Natural killer cell (primary cell): ENCODE results near the gene ACTR3C. TPM values are rescaled to one million over a fixed set of nuclear protein-coding genes. Genes with fewer than 3 reads are reported as not detected.

Experiments used
- ATAC-seq, 3 donors: fragments of 150-1000 bp in 2 of 3; fragments of 200-7000 bp in 1 of 3; cut with Tn5 transposase; 1 replicate in 1 of 3; 2 replicates in 2 of 3; pipeline ENCODE4 v1.10.0; 2021; ENCODE audit warnings: mild to moderate bottlenecking in 2 of 3, moderate library complexity in 2 of 3
- DNase-seq, 2 donors: peaks; one replicate each; pipeline versions ENCODE4 v3.0.0 to v3.0.0-alpha.2; 2013 to 2021; ENCODE audit warnings: mixed read lengths in 1 of 2
- H3K27ac ChIP-seq: one replicate; pipeline ENCODE4 v1.5.1; 2013; ENCODE audit warnings: mild to moderate bottlenecking, low read length
- H3K27me3 ChIP-seq: one replicate; pipeline ENCODE4 v1.6.1; 2013; ENCODE audit warnings: low read length; ENCODE audit not compliant: control insufficient read depth, insufficient read depth
- H3K36me3 ChIP-seq: one replicate; pipeline ENCODE4 v1.6.1; 2013; ENCODE audit warnings: low read length; ENCODE audit not compliant: control insufficient read depth, insufficient read depth
- H3K4me1 ChIP-seq: one replicate; pipeline ENCODE4 v1.6.1; 2013; ENCODE audit warnings: low read length; ENCODE audit not compliant: control insufficient read depth, insufficient read depth
- H3K4me3 ChIP-seq: one replicate; pipeline ENCODE4 v1.5.1; 2013; ENCODE audit warnings: low read length
- H3K9me3 ChIP-seq: one replicate; pipeline ENCODE4 v1.6.1; 2013; ENCODE audit warnings: low read length; ENCODE audit not compliant: control insufficient read depth, insufficient read depth
- H3K27ac Mint-ChIP-seq, 2 donors: one replicate each; pipeline ENCODE4 v1.8.0; 2022; ENCODE audit warnings: mild to moderate bottlenecking in 2 of 2, mixed read lengths in 2 of 2, moderate library complexity in 1 of 2
- H3K27me3 Mint-ChIP-seq, 2 donors: one replicate each; pipeline ENCODE4 v1.8.0; 2022; ENCODE audit warnings: low read depth in 2 of 2, mixed read lengths in 2 of 2
- H3K36me3 Mint-ChIP-seq: one replicate; pipeline ENCODE4 v1.8.0; 2022; ENCODE audit warnings: mixed read lengths
- H3K4me1 Mint-ChIP-seq, 2 donors: one replicate each; pipeline ENCODE4 v1.8.0; 2022; ENCODE audit warnings: mixed read lengths in 2 of 2
- H3K4me3 Mint-ChIP-seq: one replicate; pipeline ENCODE4 v1.8.0; 2022; ENCODE audit warnings: mild to moderate bottlenecking, moderate library complexity, mixed read lengths
- H3K9me3 Mint-ChIP-seq, 2 donors: one replicate each; pipeline ENCODE4 v1.8.0; 2022; ENCODE audit warnings: mixed read lengths in 2 of 2
- WGBS: methylation state at CpG from one replicate; pipeline ENCODE4 v1.1.7; 2013; ENCODE audit warnings: missing lambda C conversion rate; ENCODE audit not compliant: insufficient coverage; 5-methylcytosine and 5-hydroxymethylcytosine counted together
- intact Hi-C: fragments of 100-400 bp; cut with micrococcal nuclease; formaldehyde crosslinking; loops from one replicate; pipeline ENCODE4 v1.14.2; 2022
- total RNA-seq, 4 donors: library from RNA; stranded (reverse); fragments of 120-200 nt in 1 of 4; gene quantifications; one replicate each; pipeline versions ENCODE4 v1.2.3 to v1.2.4, GENCODE V29; 2013 to 2022
- TF ChIP-seq, protein P1 (sequence below): fragments of 200-600 bp; IDR thresholded peaks from one replicate; pipeline ENCODE4 v1.8.0; 2022; ENCODE audit warnings: antibody characterized with exemption

ACTR3C gene
- total RNA-seq, 3 donors from 2014 or later (not counting 1 experiment from before 2014, with no cell fraction given): 5.1 to 8.3 (median 7.2) TPM

DNA sequence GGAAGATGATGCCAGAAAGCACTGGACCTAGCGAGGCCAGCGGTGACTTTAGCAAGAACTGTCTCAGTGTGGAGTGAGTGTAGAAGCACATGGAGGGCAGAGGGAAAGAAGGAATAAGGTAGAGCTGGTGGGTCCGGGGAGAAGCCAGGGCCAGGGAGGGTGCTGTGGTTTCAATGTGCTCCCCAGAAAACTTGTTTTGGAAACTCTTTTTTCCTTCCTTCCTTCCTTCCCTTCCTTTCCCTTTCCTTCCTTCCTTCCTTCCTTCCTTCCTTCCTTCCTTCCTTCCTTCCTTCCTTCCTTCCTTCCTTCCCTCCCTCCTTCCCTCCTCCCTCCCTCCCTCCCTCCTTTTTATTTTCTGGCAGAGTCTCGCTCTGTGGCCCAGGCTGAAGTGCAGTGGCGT lies 23.6 kb upstream of the ACTR3C start:
- WGBS: 80% methylated on average over 5 of the region's 5 CpGs
- TF ChIP-seq, protein P1, sequence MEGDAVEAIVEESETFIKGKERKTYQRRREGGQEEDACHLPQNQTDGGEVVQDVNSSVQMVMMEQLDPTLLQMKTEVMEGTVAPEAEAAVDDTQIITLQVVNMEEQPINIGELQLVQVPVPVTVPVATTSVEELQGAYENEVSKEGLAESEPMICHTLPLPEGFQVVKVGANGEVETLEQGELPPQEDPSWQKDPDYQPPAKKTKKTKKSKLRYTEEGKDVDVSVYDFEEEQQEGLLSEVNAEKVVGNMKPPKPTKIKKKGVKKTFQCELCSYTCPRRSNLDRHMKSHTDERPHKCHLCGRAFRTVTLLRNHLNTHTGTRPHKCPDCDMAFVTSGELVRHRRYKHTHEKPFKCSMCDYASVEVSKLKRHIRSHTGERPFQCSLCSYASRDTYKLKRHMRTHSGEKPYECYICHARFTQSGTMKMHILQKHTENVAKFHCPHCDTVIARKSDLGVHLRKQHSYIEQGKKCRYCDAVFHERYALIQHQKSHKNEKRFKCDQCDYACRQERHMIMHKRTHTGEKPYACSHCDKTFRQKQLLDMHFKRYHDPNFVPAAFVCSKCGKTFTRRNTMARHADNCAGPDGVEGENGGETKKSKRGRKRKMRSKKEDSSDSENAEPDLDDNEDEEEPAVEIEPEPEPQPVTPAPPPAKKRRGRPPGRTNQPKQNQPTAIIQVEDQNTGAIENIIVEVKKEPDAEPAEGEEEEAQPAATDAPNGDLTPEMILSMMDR: no peak

DNA sequence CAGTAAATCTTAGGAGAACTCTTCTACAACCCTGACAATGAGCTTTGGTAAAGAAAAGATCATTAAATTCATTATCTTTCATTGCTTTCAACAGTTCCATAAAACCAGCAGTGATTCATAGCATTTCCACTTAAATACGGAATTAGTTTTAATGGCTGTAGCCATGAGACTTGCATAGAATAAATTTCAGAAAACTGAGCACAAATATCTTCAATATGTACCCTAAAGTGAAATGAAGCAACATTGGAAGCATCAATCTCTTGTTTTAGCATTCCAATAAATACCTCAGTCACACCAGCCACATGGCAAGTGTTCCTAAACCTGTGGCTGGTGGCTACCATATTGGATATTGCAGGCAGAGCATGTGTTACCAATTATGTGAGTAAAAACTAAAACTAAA lies 21.7 kb upstream of the ACTR3C start:
- H3K27me3 Mint-ChIP-seq: peaks cover 33 to 40% of the 10 kb centered on the region in 2 donors
- H3K27ac ChIP-seq: no peak overlapping the region
- no peaks in the 10 kb centered on the region for H3K9me3 Mint-ChIP-seq
- H3K27ac Mint-ChIP-seq: no peak overlapping the region
- peaks cover 9% of the 10 kb centered on the region for H3K4me1 ChIP-seq
- DNase-seq: no peak
- H3K4me3 Mint-ChIP-seq: no peak overlapping the region
- H3K36me3 Mint-ChIP-seq: no peaks in the 10 kb centered on the region
- peaks cover 4% of the 10 kb centered on the region for H3K9me3 ChIP-seq
- peaks cover 20% of the 10 kb centered on the region for H3K27me3 ChIP-seq
- intact Hi-C loops: no loop called here
- H3K4me1 Mint-ChIP-seq: peaks cover 0 to 9% of the 10 kb centered on the region in 2 donors
- H3K36me3 ChIP-seq: no peaks in the 10 kb centered on the region
- H3K4me3 ChIP-seq: no peak overlapping the region
- TF ChIP-seq, protein P1: no peak
- 93% methylated on average over 1 of the region's 1 CpG for WGBS
- no peak for ATAC-seq

More for the DNA sequence above, 23.6 kb upstream of the ACTR3C start:
- Mint-ChIP-seq H3K27me3 (peaks cover 30% of the 10 kb centered on the region in 2 donors), H3K4me1 (no peaks in the 10 kb centered on the region), H3K4me3 (no peak overlapping the region), H3K36me3 (no peaks in the 10 kb centered on the region), H3K27ac (no peak overlapping the region), H3K9me3 (no peaks in the 10 kb centered on the region)
- DNase-seq (no peak), ATAC-seq (no peak)
- no peaks in the 10 kb centered on the region for H3K4me1 ChIP-seq
- peaks cover 9% of the 10 kb centered on the region for H3K27me3 ChIP-seq
- H3K36me3 ChIP-seq: no peaks in the 10 kb centered on the region
- H3K27ac ChIP-seq: no peak overlapping the region
- H3K4me3 ChIP-seq: no peak overlapping the region
- intact Hi-C loops: no loop called here
- H3K9me3 ChIP-seq: peaks cover 4% of the 10 kb centered on the region

DNA sequence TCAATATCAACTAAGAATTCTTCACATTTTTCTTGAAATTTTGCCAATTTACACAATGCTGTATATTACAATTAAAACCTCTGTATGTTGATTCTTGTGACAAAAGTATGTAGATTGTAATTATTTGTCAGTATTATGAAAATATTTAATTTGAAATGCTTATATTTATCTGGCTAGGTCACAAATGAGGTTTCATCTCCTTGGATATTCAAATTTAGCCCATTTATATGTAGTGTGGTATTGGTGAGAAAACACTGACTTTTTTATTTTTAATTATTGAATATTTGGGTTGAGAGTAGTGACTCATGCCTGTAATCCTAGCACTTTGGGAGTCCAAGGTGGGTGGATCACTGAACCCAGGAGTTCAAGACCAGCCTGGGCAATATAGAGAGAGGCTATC lies 21.0 kb upstream of the ACTR3C start:
- H3K36me3 ChIP-seq: no peaks in the 10 kb centered on the region
- H3K4me3 ChIP-seq: no peak overlapping the region
- ATAC-seq (no peak), DNase-seq (no peak)
- peaks cover 4% of the 10 kb centered on the region for H3K9me3 ChIP-seq
- Mint-ChIP-seq H3K4me1 (peaks cover 0 to 11% of the 10 kb centered on the region in 2 donors), H3K27me3 (peaks cover 33 to 43% of the 10 kb centered on the region in 2 donors), H3K27ac (no peak overlapping the region), H3K36me3 (no peaks in the 10 kb centered on the region), H3K4me3 (no peak overlapping the region), H3K9me3 (no peaks in the 10 kb centered on the region)
- intact Hi-C loops: no loop called here
- no peak overlapping the region for H3K27ac ChIP-seq
- TF ChIP-seq, protein P1: no peak
- H3K4me1 ChIP-seq: peaks cover 12% of the 10 kb centered on the region
- H3K27me3 ChIP-seq: peaks cover 20% of the 10 kb centered on the region

DNA sequence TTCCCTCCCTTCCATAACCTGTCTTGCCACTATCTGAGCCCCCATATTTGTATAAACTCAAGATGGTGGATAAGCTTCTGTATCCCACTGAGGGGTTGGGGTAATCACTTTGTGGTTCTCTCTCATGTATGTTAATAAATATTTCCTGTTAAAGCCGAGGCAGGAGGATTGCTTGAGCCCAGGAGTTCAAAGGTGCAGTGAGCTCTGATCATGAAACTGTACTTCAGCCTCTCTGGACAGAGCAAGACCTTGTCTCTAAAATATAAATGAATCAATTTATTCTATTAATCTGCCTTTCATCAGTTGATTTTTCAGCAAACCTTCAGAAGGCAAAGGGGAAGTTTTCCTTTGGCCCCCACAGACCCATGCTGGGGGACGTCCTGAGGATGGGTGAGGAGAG lies 19.9 kb upstream of the ACTR3C start:
- Mint-ChIP-seq H3K9me3 (no peaks in the 10 kb centered on the region), H3K4me1 (peaks cover 0 to 11% of the 10 kb centered on the region in 2 donors), H3K4me3 (no peak overlapping the region), H3K27me3 (peaks cover 33 to 40% of the 10 kb centered on the region in 2 donors), H3K36me3 (no peaks in the 10 kb centered on the region), H3K27ac (no peak overlapping the region)
- TF ChIP-seq, protein P1: no peak
- Histone ChIP-seq H3K9me3 (peaks cover 4% of the 10 kb centered on the region), H3K27me3 (peaks cover 20% of the 10 kb centered on the region), H3K4me3 (no peak overlapping the region), H3K36me3 (no peaks in the 10 kb centered on the region), H3K27ac (no peak overlapping the region), H3K4me1 (peaks cover 12% of the 10 kb centered on the region)
- ATAC-seq (no peak), DNase-seq (no peak)
- WGBS: 56% methylated on average over 2 of the region's 2 CpGs
- intact Hi-C loops: no loop called here
